GM19238 (cell line): ENCODE data around the gene UBR1.

Source experiments
- DNase-seq: peaks from one replicate; pipeline ENCODE4 v3.0.0; 2011; ENCODE audit warnings: low spot score; ENCODE audit not compliant: insufficient read length

Gene UBR1

DNA sequence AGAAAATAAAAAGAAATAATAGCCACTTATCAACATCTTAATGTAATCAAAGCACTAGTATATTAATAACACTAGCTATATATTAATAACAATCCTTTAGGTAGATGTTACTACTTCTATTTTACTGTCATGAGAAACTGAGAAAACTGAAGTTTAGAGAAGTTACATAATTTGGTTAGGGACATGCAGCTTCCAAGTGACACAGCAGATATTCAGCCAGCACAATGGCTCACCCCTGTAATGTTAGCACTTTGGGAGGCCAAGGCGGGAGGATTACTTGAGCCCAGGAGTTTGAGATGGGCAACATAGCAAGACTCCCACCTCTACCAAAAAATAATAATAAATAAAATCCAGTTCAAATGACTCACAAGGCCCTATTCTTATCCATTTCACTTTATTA, 1.9 kb upstream of the UBR1 start:
- no peak for DNase-seq

DNA sequence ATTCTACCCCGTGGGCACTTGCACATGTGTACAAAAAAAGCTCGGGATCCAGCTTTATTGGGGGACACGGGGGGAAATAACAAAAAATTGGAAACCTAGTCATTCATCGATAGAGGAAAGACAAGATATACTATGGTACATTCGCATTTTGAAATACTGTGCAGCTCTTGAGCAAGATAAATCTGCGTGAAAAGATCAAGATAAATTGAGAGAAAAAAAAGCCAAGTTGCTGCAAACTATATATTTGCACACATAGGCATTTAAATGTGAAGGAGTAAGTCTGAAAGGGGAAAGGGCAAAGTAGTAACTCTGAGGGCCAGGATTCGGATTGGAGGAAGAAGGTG, 620 bp upstream of the UBR1 start:
- no peak for DNase-seq

DNA sequence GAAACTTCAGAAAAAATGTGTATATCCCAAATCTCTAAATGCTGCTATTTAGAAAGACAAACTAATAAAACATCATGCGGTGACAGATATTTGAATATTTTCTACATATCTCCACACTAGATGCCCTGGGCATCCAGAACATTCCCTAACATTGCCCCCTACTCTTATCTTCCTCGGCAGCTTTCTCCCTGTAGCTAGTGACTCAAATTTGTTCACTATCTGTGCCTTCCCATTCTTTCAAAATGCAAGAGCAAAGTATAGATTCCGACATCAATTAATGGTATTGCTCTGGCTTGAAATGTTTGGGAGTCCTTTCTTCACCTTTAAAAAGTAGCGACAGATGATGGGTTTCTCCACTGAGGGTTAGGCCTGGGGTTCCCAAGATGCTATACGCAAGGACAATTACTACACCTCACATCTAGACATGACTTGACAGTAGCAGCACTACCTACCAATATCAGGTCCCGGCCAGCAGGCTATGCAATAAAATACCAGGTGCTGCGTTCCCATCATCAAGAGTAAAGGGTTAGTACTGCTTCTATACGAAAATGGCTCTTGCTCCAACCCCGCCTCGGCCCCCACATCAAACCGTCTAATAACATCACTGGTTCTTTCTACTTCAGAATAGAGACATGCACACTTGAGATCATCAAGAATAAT, 631 bp downstream of the UBR1 start:
- DNase-seq, result no peak

DNA sequence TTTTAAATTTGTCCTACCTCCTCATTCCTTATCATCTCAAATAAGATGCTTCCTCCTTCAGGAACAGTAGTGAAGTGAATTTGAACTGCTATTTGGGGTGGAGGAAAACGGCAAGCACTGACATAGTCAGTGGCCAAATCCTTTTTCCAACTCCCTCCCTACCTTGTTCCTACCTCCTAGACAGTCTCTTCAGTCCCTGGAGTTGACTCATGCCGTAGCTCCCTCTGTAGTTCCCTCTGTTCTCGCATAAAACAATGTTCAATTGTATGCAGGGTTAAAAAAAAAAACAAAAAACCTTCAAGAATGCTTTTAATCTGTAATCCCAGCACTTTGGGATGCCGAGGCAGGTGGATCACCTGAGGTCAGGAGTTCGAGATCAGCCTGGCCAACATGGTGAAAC, 1.4 kb downstream of the UBR1 start:
- no peak for DNase-seq

DNA sequence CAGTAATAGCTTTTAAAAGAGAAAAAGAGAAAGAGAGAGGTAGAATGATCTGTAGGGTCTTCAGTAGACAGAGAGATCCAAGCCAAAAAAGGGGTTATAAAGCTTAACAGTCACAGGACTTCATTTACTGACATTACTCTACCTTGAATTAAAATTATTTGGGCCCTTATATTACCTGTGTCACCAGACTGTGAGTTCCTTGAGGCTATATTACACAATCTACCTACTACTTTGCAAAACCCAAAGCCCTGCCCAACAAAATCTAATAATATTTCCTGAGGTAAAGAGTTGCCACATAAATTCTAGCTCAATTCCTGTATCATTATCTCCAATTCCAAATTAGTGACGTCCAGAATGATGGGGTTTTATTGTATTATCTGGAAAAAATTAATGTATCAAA, 1.9 kb downstream of the UBR1 start:
- no peak for DNase-seq

DNA sequence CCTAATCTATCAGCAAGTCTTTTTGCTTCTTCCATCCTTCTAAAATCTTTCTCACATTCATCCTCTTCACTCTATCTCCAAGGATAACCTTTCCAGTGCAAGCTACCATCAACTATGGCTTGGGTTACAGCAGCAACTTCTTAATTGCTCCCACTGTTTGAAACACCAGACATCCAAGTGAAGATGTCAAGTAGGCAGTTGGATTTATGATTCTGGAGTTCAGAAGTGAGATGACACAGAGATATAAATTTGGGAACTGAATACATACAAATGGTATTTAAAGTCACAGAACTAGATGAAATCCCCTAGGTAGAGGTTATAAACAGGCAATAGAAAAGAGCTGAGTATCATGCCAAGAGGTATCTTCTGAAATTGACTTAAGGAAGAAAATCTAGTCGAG, 3.7 kb downstream of the UBR1 start:
- DNase-seq, result no peak

DNA sequence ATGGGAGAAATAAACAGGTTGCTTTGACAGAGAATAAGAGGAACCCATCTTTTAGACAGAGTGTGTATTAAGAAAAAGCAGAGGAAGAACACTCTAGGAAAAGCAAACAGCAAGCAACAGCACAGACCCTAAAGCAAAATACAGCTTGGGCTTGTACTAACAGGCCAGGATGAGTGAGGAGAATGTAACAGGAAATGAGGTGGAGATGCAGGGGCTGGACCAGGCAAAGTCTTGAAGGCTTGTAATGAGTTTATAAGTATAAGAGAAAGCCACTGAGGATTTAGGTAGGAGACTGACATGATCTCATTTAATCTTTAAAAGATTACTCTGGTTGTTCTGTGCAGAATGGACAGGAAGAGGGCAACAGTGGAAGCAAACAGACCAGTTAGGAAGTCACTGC, 4.9 kb downstream of the UBR1 start:
- DNase-seq, result no peak

DNA sequence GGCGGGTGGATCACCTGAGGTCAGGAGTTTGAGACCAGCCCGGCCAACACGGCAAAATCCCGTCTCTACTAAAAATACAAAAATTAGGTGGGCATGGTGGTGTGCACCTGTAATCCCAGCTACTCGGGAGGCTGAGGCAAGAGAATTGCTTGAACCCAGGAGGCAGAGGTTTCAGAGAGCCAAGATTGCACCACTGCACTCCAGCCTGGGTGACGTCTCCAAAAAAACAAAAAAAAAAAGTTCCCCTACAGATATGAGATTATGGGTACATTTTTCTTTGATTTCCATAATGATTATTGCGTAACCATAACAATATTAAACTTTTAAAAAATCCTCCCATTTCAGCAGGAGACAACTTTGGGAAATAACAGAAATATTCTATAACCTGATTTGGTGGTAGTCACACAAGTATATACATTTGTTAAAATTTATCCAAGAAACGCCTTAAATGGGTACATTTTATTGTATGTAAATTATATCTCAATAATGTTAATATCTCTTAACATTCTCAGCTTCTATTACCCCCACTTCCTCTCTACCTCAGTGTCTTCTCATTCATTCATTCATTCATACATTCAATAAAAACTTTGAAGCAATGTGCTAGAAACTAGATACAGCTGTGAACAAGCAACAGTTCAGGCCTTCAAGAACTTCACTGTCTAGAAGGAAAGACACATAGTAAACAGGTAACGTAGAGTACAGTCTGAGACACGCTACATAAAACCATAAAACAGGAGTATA, 6.6 kb downstream of the UBR1 start:
- DNase-seq, result no peak

DNA sequence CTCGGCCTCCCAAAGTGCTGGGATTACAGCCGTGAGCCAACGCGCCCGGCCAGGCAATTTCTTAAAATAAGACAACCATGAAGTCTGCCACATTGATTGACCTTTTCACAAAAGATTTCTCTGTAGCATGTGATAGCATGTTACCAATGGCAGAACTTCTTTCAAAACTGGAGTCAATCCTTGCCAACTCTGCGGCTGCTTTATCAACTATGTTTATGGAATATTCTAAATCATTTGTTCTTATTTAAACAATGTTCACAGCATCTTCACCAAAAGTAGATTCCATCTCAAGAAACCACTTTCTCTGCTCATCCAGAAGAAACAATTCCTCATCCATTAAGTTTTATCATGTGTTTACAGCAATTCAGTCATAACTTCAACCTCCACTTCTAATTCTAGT, 9.4 kb downstream of the UBR1 start:
- no peak for DNase-seq

DNA sequence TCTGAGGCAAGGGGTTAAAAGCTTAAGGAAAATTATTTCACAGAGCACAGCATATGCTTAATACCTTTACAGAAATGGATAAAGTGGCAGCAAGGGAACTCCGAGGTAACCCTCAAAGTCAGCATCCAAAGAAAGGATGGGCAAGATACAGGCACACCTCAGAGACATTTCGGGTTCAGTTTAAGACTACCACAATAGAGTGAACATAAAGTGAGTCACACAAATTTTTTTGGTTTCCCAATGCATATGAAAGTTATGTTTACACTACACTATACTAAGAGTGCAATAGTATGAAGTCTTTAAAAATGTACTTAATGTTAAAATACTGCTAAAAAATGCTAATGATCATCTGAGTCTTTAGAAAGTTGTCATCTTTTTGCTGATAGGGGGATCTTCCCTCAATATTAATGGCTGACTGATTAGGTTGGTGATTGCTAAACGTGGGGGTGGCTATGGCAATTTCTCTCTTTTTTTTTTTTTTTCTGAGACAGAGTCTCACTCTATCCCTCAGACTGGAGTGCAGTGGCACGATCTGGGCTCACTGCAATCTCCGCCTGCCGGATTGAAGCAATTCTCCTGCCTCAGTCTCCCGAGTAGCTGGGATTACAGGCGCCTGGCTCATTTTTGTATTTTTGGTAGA, 10.0 kb downstream of the UBR1 start:
- DNase-seq, result no peak

DNA sequence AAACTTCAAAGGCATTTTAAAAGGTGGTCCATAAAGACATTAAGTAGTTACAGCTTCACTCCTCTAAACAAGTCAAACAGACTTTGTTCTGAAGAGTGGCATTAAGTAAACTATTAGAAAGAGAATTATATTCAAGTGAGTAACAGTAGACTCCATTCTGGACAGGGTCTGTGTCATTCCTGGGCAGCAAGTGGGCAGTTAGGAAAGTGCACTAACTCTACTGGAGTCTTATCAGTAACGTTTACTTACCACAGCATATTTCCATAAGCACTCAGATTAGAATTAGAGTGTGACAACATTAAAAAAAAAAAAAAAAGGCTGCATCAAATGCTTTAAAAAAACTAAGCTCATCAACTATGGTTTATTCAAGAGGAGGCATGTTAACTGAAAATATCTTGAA, 10.6 kb downstream of the UBR1 start:
- no peak for DNase-seq

DNA sequence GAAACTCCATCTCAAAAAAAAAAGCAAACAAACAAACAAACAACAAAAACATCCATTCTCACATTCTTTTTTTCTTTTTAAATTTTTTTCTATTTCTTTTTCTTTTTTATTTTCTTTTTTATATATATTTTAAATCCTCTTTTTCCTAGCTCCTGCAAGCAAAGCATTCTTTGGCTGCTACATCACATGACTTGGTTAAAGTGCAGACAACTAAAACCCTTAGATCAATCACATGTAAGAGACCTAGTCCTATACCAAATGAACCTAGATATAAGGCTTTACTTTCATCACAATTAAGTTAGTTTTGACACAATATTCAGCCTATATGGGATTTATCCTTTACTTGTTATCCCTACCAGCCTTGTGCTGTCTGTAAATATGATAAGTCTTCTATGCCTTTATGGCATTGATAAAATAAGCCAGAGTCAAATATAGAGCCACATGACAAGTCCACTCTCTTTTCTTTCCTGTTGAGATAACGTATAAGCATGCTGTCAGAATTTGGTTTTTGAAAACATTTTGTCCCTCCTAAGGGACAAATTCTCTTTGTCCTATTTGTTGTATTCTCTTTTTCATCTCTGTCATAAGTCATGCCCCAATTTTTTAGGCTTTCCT, 11.3 kb downstream of the UBR1 start:
- no peak for DNase-seq

DNA sequence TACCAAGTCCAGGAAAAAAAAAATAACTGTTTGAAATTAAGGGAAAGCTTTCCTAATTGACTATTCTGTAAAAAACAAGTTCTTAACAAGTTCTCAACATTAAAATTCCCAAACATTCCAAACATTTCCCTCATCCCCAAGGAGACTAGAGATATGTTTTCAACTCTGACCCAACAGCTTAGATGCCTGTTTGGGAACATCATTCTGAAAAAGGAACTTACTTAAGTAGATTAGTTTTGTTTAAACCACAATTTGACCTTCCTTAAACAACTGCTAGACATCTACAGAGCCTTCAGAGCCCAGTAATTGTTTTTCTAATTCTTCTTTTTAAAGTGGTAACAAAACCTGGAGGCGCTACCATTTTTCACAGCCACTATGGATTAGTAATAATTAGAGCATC, 12.8 kb downstream of the UBR1 start:
- no peak for DNase-seq

DNA sequence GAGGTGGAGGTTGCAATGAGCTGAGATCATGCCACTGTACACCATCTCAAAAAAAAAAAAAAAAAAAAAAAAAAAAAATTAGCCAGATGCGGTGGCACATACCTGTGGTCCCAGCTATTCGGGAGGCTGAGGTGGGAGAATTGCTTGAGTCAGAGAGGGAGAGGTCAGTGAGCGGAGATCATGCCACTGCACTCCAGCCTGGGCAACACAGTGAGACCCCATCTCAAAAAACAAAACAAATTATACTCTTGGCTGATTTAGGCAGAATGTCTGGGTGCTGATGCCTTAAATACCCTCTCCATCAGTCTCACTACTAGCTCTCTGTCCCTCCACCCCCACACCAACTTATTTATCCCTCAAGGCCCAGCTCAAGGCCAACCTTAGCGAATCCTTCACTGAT, 14.0 kb downstream of the UBR1 start:
- no peak for DNase-seq

DNA sequence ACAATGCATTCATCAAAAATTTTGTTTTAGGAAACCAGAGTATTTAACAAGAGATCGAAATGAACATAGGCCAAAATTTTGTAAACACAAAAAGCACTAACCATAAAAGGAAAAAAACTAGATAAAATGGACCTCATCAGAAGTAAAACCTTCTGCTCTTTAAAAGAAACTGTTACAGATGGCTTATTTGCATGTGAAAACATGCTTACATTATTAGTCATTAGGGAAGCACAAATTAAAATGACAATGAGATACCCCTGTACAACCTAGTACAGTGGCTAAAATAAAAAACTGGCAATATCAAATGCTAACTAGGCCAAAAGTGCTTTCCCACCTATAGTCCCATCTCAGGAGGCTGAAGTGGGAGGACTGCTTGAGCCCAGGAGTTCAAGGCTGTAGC, 19.3 kb downstream of the UBR1 start:
- DNase-seq, result no peak

DNA sequence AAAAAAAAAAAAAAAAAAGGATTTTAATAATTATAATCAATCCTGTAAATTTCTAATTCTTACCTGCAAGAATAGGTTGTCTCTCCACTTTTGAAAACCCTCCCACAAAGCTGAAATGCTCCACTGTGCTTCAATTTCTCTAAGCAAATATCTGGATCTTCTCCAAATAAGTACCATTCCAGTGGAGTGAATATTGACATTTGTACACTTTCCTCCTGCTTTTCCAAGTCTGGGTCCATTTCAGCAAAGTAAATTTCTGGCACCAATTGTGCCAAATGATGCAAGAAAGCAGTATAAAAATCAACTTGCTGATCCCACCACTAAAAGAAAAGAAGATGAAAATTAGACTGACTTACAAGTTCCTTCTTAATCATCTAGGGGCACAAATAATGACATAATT, 19.9 kb downstream of the UBR1 start:
- no peak for DNase-seq

DNA sequence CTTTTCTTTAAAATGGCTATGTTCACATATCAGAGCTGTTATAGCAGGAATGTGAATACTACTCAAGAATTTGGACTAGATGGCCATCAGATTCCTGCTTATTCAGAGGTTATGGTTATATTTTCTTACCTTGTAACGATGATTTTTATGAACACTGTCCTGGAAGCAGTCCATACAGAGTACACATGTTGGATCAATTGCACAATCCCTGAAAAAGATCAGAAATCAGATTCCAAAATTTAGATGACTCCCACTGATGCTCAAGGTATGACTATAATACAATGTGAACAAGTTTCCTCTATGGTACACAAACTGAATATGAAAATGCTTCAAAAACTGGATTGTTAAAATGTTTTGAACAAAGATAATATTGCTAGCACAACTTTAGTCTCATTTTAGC, 23.3 kb downstream of the UBR1 start:
- DNase-seq, result no peak

DNA sequence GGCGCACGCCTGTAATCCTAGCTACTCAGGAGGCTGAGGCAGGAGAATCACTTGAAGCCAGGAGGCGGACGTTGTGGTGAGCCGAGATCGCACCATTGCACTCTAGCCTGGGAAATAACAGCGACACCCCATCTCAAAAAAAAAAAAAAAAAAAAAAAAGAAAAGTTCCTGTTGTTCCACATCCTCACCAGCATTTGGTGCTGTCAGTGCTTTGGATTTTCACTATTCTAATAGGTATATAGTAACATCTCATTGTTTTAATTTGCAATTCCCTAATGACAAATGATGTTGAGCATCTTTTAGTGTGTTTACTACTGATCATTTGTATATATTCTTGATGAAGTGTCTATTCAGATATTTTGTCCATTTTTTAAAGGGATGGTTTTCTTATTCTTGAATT, 24.6 kb downstream of the UBR1 start:
- no peak for DNase-seq

DNA sequence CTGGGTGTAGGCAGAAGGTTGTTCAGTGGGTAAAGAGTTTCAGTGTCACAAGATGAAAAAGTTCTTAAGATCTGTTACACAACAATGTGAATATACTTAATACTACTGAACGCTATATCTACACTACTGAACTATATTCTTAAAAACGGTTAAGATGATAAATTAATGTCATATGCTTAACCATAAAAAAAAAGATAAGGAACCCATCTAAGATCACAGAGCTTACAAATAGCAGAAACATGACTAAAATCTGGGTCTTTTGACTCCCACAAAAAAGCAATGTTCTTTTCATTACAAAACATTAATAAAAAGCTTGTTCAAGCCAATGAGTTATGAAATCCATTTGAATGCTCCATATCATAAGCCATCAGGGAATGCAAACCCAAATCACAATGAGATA, 34.4 kb downstream of the UBR1 start:
- no peak for DNase-seq

DNA sequence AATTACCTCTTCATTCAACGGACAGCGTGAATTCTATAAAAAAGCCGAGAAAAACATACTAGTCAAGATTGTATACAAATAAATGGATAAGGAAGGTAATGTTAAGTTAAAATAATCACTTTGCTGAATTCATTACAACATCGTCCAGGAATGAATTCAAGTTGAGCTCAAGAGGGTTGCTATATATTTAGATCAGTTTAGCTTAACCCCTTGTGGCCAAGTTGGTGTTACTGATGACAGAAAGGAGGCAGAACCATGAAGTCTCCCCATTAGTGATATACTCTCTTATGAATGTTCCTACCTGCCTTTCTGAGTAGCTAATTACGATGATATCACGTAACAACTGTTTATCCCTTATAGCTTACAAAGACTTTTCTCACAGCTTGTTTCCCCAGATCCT, 34.9 kb downstream of the UBR1 start:
- no peak for DNase-seq

DNA sequence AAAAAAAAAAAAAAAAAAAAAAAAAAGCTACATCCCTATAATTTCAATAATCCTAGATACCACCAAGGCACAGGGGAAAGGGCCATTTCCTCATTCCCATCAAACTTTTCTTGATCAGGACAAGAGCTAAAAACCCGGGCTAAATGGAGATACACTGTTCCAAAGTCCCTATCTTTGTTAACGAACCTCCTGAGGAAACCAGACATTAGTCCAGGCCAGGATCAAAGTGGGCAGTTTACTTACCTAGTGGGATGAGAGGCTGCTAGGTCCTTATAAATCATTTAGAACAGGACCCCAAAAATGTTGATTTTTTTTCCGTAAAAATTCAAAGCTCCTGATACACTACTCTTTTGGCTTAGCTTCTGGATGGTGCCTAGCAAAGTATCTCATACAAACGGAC, 35.6 kb downstream of the UBR1 start:
- DNase-seq, result no peak

DNA sequence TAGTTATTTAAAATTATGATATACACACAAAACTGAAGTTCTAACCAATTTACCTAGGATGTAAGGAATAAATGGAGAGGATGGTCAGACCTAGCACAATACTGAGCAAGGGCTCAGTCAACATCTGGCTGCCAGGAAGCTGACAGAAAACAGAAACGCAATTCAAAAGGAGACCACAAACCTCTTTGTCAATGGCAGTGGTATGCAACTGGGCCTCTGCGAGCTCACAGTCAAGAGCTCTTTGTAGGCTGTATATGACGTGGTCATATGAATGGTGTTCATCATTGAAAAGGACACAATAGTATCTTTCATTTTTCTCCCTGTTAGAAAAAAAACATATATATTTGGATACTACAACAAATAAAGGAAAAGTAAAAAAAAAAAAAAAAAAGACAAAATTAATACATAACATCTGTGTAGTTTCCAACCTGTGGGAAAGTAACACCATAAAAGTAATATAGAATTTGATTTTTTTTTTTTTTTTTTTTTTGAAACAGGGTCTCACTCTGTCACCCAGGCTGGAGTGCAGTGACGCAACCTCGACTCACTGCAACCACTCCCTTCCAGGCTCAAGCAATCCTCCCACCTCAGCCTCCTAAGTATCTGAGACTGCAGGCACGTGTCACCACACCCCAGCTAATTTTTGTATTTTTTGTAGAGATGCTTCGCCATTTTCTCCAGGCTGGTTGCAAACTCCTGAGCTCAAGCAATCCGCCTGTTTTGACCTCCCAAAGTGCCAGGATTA, 37.9 kb downstream of the UBR1 start:
- no peak for DNase-seq
